IPS DF 19.7 (cell line): ENCODE data around the gene UGT2B15.
"Not testable (repeated sequence)": the region's sequence is repeated elsewhere in the genome, so short reads cannot be mapped to it uniquely, and the experiment has no call there.

Experiments
- DNase-seq: peaks from one replicate; pipeline ENCODE4 v3.0.0-alpha.2; 2013; ENCODE audit warnings: low read depth, low spot score

Gene UGT2B15

GRCh38 chr4:68656445-68656973, 13.9 kb downstream of the UGT2B15 start:
- not testable (repeated sequence) for DNase-seq

GRCh38 chr4:68655764-68656444, 14.5 kb downstream of the UGT2B15 start:
- no peak for DNase-seq

GRCh38 chr4:68654946-68655721, 15.3 kb downstream of the UGT2B15 start:
- no peak for DNase-seq

- no peak for DNase-seq
Measured at GRCh38 chr4:68651932-68652331, 18.5 kb downstream of the UGT2B15 start.

- no peak for DNase-seq
Measured at GRCh38 chr4:68630371-68630770, 40.1 kb downstream of the UGT2B15 start.

GRCh38 chr4:68622731-68623130, 47.7 kb downstream of the UGT2B15 start:
- DNase-seq = not testable (repeated sequence)

GRCh38 chr4:68617003-68617698, 53.3 kb downstream of the UGT2B15 start:
- DNase-seq = no peak

- no peak for DNase-seq
Measured at GRCh38 chr4:68615699-68616422, 54.6 kb downstream of the UGT2B15 start.

GRCh38 chr4:68613752-68614151, 56.7 kb downstream of the UGT2B15 start:
- no peak for DNase-seq

GRCh38 chr4:68606240-68606639, 64.2 kb downstream of the UGT2B15 start:
- DNase-seq = no peak

GRCh38 chr4:68599150-68599549, 71.3 kb downstream of the UGT2B15 start:
- DNase-seq = no peak

GRCh38 chr4:68597482-68597881, 73.0 kb downstream of the UGT2B15 start:
- no peak for DNase-seq
